WTC11 (cell line): Measurements from ENCODE around the gene DNAJC17. TPM values are rescaled to one million over a fixed set of nuclear protein-coding genes. Genes with fewer than 3 reads are reported as not detected.

Experiments used
- ATAC-seq: fragments of 200-7000 bp; cut with Tn5 transposase; 2 replicates; pipeline ENCODE4 v1.10.0; 2021; ENCODE audit warnings: mild to moderate bottlenecking, moderate library complexity
- CTCF ChIA-PET: fragments of 300-600 bp; sonication (Branson Sonifier 250); formaldehyde crosslinking; loops from one replicate; lab custom pipeline; 2021; ENCODE audit warnings: antibody characterized with exemption; lab: Charles Lee
- POLR2A ChIA-PET: fragments of 350-600 bp; sonication (Branson Sonifier 250); formaldehyde crosslinking; loops from one replicate; lab custom pipeline; 2021; ENCODE audit warnings: antibody characterized with exemption; lab: Charles Lee
- DNase-seq: peaks from one replicate; pipeline ENCODE4 v3.0.0; 2021; ENCODE audit warnings: low spot score
- H3K27ac Mint-ChIP-seq: 2 replicates; pipeline ENCODE4 v1.8.0; 2021; ENCODE audit warnings: mixed read lengths
- H3K27me3 Mint-ChIP-seq: 2 replicates; pipeline ENCODE4 v1.8.0; 2021; ENCODE audit warnings: low read depth, mild to moderate bottlenecking, moderate library complexity, mixed read lengths
- H3K36me3 Mint-ChIP-seq: 2 replicates; pipeline ENCODE4 v1.8.0; 2021; ENCODE audit warnings: mixed read lengths
- H3K4me1 Mint-ChIP-seq: 2 replicates; pipeline ENCODE4 v1.8.0; 2022; ENCODE audit warnings: mixed read lengths
- H3K4me3 Mint-ChIP-seq: 2 replicates; pipeline ENCODE4 v1.8.0; 2021; ENCODE audit warnings: mild to moderate bottlenecking, moderate library complexity, mixed read lengths
- H3K9me3 Mint-ChIP-seq: 2 replicates; pipeline ENCODE4 v1.8.0; 2021; ENCODE audit warnings: mixed read lengths
- FOXP1 ChIP-seq: sonication (generic); formaldehyde crosslinking; IDR thresholded peaks from 2 replicates; pipeline ENCODE4 v1.8.0; 2022; ENCODE audit warnings: missing genetic modification reagents, mild to moderate bottlenecking, moderate library complexity, borderline replicate concordance
- IRF2 ChIP-seq: sonication (generic); formaldehyde crosslinking; IDR thresholded peaks from 2 replicates; pipeline ENCODE4 v1.8.0; 2022; ENCODE audit warnings: low read depth, missing genetic modification reagents, borderline replicate concordance
- NR1H2 ChIP-seq: sonication (generic); formaldehyde crosslinking; IDR thresholded peaks from 2 replicates; pipeline ENCODE4 v1.9.0; 2021; ENCODE audit warnings: mild to moderate bottlenecking, moderate library complexity, missing genetic modification reagents
- RELA ChIP-seq: sonication (generic); formaldehyde crosslinking; IDR thresholded peaks from 2 replicates; pipeline ENCODE4 v1.8.1; 2022; ENCODE audit warnings: missing genetic modification reagents, mild to moderate bottlenecking, borderline replicate concordance
- RORB ChIP-seq: fragments of 250-450 bp; sonication (Bioruptor Pico); IDR thresholded peaks from 2 replicates; pipeline ENCODE4 v1.9.0; 2021; ENCODE audit warnings: mild to moderate bottlenecking
- SMAD3 ChIP-seq: sonication (generic); formaldehyde crosslinking; IDR thresholded peaks from 2 replicates; pipeline ENCODE4 v1.8.0; 2022; ENCODE audit warnings: missing genetic modification reagents, mild to moderate bottlenecking, borderline replicate concordance
- SOX15 ChIP-seq: fragments of 250-450 bp; sonication (Bioruptor Pico); IDR thresholded peaks from 2 replicates; pipeline ENCODE4 v1.9.0; 2021; ENCODE audit warnings: mild to moderate bottlenecking
- TCF7 ChIP-seq: sonication (generic); formaldehyde crosslinking; IDR thresholded peaks from 2 replicates; pipeline ENCODE4 v1.8.0; 2022; ENCODE audit warnings: mild to moderate bottlenecking, low read depth, missing genetic modification reagents, moderate library complexity
- TEAD4 ChIP-seq: sonication (generic); formaldehyde crosslinking; IDR thresholded peaks from 2 replicates; pipeline ENCODE4 v1.8.0; 2022; ENCODE audit warnings: mild to moderate bottlenecking, missing genetic modification reagents
- total RNA-seq: library from RNA; stranded (reverse); gene quantifications from 3 replicates; pipeline ENCODE4 v1.2.3, GENCODE V29; 2021
- TF ChIP-seq, protein P1 (sequence below): sonication (generic); formaldehyde crosslinking; IDR thresholded peaks from 2 replicates; pipeline ENCODE4 v1.8.0; 2023; ENCODE audit warnings: missing genetic modification reagents
- TF ChIP-seq, protein P2 (sequence below): sonication (generic); formaldehyde crosslinking; IDR thresholded peaks from 2 replicates; pipeline ENCODE4 v1.8.1; 2023; ENCODE audit warnings: mild to moderate bottlenecking, missing genetic modification reagents, moderate library complexity
- TF ChIP-seq, protein P3 (sequence below): sonication (generic); formaldehyde crosslinking; IDR thresholded peaks from 2 replicates; pipeline ENCODE4 v1.8.0; 2023; ENCODE audit warnings: missing genetic modification reagents, mild to moderate bottlenecking, borderline replicate concordance
- TF ChIP-seq, protein P4 (sequence below): fragments of 250-450 bp; sonication (Bioruptor Pico); IDR thresholded peaks from 2 replicates; pipeline ENCODE4 v1.9.0; 2021; ENCODE audit warnings: moderate library complexity, mild to moderate bottlenecking, inconsistent platforms, borderline replicate concordance
- TF ChIP-seq, protein P5 (sequence below): sonication (generic); formaldehyde crosslinking; IDR thresholded peaks from 2 replicates; pipeline ENCODE4 v1.8.0; 2022; ENCODE audit warnings: mild to moderate bottlenecking, missing genetic modification reagents
- TF ChIP-seq, protein P6 (sequence below): fragments of 250-450 bp; sonication (Bioruptor Pico); IDR thresholded peaks from 2 replicates; pipeline ENCODE4 v1.9.0; 2021; ENCODE audit warnings: mild to moderate bottlenecking
- TF ChIP-seq, protein P7 (sequence below): fragments of 250-450 bp; sonication (Bioruptor Pico); conservative IDR thresholded peaks from 2 replicates; pipeline ENCODE4 v1.9.0; 2021; ENCODE audit warnings: mild to moderate bottlenecking

The DNAJC17 gene
- total RNA-seq, 1 experiment from 2014 or later = 49.8 TPM

DNA sequence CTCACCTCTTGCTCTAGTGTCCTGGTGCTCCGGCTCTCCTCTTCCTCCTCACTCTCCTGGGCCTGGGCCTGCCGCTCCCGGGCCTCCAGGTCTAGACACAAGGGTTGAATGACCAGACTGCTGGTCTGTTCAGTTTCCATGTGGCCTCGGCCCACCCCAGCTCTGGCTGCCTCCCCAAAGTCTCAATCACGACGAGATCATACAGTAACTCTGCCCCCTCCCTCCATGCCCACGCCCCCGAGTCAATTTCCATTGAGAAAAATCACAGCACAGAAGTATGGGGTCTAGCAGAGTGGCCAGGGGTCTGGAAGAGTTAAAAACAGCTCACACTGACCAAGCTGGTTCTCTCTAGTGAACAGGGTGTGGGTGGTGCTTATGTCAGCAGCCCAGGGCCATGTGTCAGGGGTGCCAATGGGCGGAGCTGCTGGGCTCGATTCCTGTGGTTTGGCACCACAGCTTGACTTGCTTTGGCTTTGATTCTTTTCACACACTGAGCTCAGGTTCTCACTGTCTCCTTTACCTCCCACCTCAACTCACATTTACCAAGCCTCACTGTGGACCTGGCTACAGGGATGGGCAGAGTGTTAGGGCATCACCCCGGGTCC lies 30.6 kb downstream of the DNAJC17 start:
- DNase-seq (no peak), ATAC-seq (no peak)
- Mint-ChIP-seq H3K9me3 (no peaks in the 10 kb centered on the region), H3K4me3 (no peak overlapping the region), H3K27ac (no peak overlapping the region), H3K27me3 (no peaks in the 10 kb centered on the region), H3K36me3 (peaks cover 27% of the 10 kb centered on the region)
- CTCF ChIA-PET = interaction anchor here (0.6 to 1.5 kb wide), 2 partner anchors 11 to 81 kb away, joined by 3 to 4 read pairs; no protein-coding TSS in a partner anchor
- TF ChIP-seq FOXP1 (CRISPR knock-in tag) (no peak), SMAD3 (CRISPR knock-in tag) (no peak), NR1H2 (CRISPR knock-in tag) (no peak), TCF7 (CRISPR knock-in tag) (no peak), IRF2 (CRISPR knock-in tag) (no peak), SOX15 (CRISPR knock-in tag) (no peak), TEAD4 (CRISPR knock-in tag) (no peak), RORB (no peak), RELA (CRISPR knock-in tag) (no peak)
- TF ChIP-seq, protein P1, sequence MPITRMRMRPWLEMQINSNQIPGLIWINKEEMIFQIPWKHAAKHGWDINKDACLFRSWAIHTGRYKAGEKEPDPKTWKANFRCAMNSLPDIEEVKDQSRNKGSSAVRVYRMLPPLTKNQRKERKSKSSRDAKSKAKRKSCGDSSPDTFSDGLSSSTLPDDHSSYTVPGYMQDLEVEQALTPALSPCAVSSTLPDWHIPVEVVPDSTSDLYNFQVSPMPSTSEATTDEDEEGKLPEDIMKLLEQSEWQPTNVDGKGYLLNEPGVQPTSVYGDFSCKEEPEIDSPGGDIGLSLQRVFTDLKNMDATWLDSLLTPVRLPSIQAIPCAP (CRISPR knock-in tag) = no peak
- TF ChIP-seq, protein P2, sequence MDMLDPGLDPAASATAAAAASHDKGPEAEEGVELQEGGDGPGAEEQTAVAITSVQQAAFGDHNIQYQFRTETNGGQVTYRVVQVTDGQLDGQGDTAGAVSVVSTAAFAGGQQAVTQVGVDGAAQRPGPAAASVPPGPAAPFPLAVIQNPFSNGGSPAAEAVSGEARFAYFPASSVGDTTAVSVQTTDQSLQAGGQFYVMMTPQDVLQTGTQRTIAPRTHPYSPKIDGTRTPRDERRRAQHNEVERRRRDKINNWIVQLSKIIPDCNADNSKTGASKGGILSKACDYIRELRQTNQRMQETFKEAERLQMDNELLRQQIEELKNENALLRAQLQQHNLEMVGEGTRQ = no peak
- TF ChIP-seq, protein P3, sequence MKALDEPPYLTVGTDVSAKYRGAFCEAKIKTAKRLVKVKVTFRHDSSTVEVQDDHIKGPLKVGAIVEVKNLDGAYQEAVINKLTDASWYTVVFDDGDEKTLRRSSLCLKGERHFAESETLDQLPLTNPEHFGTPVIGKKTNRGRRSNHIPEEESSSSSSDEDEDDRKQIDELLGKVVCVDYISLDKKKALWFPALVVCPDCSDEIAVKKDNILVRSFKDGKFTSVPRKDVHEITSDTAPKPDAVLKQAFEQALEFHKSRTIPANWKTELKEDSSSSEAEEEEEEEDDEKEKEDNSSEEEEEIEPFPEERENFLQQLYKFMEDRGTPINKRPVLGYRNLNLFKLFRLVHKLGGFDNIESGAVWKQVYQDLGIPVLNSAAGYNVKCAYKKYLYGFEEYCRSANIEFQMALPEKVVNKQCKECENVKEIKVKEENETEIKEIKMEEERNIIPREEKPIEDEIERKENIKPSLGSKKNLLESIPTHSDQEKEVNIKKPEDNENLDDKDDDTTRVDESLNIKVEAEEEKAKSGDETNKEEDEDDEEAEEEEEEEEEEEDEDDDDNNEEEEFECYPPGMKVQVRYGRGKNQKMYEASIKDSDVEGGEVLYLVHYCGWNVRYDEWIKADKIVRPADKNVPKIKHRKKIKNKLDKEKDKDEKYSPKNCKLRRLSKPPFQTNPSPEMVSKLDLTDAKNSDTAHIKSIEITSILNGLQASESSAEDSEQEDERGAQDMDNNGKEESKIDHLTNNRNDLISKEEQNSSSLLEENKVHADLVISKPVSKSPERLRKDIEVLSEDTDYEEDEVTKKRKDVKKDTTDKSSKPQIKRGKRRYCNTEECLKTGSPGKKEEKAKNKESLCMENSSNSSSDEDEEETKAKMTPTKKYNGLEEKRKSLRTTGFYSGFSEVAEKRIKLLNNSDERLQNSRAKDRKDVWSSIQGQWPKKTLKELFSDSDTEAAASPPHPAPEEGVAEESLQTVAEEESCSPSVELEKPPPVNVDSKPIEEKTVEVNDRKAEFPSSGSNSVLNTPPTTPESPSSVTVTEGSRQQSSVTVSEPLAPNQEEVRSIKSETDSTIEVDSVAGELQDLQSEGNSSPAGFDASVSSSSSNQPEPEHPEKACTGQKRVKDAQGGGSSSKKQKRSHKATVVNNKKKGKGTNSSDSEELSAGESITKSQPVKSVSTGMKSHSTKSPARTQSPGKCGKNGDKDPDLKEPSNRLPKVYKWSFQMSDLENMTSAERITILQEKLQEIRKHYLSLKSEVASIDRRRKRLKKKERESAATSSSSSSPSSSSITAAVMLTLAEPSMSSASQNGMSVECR = no peak
- TF ChIP-seq, protein P4, sequence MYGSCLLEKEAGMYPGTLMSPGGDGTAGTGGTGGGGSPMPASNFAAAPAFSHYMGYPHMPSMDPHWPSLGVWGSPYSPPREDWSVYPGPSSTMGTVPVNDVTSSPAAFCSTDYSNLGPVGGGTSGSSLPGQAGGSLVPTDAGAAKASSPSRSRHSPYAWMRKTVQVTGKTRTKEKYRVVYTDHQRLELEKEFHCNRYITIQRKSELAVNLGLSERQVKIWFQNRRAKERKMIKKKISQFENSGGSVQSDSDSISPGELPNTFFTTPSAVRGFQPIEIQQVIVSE (CRISPR knock-in tag) = no peak
- TF ChIP-seq, protein P5, sequence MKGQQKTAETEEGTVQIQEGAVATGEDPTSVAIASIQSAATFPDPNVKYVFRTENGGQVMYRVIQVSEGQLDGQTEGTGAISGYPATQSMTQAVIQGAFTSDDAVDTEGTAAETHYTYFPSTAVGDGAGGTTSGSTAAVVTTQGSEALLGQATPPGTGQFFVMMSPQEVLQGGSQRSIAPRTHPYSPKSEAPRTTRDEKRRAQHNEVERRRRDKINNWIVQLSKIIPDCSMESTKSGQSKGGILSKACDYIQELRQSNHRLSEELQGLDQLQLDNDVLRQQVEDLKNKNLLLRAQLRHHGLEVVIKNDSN (CRISPR knock-in tag) = no peak
- TF ChIP-seq, protein P6, sequence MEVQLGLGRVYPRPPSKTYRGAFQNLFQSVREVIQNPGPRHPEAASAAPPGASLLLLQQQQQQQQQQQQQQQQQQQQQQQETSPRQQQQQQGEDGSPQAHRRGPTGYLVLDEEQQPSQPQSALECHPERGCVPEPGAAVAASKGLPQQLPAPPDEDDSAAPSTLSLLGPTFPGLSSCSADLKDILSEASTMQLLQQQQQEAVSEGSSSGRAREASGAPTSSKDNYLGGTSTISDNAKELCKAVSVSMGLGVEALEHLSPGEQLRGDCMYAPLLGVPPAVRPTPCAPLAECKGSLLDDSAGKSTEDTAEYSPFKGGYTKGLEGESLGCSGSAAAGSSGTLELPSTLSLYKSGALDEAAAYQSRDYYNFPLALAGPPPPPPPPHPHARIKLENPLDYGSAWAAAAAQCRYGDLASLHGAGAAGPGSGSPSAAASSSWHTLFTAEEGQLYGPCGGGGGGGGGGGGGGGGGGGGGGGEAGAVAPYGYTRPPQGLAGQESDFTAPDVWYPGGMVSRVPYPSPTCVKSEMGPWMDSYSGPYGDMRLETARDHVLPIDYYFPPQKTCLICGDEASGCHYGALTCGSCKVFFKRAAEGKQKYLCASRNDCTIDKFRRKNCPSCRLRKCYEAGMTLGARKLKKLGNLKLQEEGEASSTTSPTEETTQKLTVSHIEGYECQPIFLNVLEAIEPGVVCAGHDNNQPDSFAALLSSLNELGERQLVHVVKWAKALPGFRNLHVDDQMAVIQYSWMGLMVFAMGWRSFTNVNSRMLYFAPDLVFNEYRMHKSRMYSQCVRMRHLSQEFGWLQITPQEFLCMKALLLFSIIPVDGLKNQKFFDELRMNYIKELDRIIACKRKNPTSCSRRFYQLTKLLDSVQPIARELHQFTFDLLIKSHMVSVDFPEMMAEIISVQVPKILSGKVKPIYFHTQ (CRISPR knock-in tag) = no peak
- TF ChIP-seq, protein P7, sequence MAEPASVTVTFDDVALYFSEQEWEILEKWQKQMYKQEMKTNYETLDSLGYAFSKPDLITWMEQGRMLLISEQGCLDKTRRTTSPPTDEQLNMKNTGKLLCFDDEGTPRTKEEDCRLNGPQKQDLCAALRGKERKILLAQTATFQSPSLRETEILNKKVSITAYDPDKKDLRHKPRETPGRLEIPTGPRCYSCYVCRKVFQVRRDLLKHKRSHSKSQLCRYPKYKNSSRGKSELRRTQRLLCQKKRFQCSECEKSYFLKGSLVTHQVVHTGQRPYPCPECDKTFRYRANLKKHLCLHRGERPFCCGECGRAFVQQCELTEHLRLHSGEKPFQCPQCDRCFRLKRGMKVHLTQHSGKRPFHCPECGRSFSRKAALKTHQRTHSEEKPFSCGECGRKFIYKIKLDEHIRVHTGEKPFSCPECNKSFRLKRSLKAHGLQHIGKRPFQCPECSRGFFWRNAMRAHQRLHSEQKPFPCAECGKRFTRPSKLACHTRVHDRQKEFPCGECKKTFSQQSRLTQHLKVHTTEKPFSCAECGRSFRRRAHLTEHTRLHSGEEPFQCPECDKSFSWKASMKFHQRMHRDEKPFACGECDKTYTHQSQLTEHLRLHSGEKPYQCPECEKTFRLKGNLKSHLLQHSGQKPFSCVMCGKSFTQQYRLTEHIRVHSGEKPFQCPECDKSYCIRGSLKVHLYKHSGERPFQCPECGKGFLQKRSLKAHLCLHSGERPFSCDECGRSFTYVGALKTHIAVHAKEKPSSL (CRISPR knock-in tag) = no peak
- TF ChIP-seq, all 79 proteins: peak for 0
- no peaks in the 10 kb centered on the region for H3K4me1 Mint-ChIP-seq
- POLR2A ChIA-PET = no interaction called here
